ENCODE measurements around the gene MAB21L1.

MAB21L1 gene

GRCh38 chr13:35479038-35479492 lies 2.6 kb upstream of the MAB21L1 start:
- no peak for DNase-seq

GRCh38 chr13:35478271-35479037 lies 2.0 kb upstream of the MAB21L1 start:
- DNase-seq, result no peak

- no peak for DNase-seq
Observed at GRCh38 chr13:35477386-35477946, 977 bp upstream of the MAB21L1 start.

DNA sequence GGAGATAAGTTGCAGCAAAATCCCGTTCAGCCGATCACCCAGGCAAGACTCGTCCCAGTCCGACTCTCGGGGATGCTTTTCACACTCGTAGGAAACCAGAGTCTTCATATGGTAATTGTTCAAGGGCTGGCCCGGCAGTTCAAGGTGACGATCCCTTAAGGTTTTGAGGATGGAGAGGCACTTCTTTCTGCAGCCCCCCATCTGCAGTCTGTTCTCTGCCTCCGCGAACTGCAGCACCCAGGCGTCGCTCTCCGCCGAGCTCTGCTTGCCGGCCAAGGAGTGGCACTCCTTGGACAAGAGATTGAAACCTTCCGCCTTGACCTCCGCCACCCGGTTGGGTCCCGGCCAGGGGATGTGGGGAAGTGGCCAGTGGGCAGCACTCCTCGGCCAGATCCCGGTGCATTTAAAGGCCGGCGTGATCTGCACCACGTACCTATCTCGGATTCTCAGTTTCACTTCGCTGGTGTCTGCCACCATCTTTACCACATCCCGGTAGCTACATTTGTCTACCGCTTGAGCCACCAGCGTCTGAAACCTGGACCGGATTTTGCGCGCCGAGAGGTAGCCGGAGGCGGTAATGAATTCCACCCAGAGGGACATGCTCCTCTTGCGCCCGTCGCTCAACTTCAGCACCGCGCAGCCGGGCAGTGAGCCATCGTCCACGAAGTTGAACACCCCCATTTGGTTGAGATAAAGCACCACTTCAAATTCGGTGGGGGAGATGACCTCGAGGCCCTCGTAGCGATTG lies 1.1 kb downstream of the MAB21L1 start:
- no peak for DNase-seq

DNA sequence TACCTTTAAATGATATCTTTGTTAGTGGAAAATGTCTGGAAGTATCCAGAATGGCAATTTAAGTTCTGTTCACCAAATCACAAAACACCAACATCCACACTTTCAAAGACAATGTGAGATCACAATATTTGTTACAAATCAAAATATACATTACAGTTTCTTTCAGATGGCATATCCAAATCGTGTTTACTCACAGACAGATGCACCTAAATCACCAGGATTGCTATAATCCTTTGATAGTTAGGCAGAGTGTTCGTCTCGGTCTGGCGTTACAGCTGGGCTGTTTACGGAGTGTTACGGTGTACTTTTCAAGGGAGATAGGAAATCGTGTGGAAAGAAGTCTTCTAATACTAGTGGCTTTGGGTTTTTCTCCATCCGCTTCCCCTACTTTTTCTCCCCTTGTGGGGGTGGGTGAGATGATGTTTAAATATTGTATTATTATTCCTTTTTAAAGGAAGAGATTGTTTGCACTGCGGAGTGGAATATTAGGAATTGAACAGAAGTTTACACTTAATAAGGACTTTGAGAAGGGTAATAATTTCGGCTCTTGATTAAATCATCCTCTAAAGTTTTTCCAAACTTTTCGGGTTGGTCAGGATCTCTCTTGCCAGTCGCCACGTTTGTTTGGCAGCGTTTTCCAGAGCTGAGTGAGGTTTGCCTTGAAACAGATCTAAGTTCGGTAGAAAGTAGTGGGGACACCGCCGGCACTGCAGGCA lies 1.8 kb downstream of the MAB21L1 start:
- DNase-seq, result no peak

GRCh38 chr13:35473802-35474201 lies 2.7 kb downstream of the MAB21L1 start:
- DNase-seq, result no peak

DNA sequence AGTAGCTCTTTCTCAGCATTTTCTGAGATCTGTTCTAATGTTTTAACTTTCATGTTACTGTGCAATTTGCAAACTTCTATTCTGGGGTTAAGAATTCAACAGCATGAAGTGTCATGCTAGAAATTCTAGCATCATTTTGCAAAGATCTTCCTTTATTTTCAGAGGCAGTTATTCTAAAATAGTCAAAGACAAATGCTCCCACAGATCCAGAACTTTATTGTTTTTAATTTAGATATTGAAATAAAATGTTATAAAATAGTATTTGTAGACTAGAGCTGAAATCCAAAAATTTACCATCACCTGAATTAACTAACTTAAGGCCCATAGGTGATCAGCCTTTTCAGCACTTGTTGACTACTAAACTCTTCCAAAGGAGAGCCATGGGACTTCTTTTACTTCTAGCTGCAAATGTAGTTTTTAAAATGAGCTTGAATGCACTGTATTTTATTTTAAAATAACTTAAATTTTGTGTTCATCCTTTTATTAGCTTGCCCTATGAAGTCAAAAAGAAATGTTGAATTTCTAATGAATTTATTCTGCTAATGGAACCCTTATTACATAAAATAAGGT lies 3.2 kb downstream of the MAB21L1 start:
- DNase-seq, result no peak

GRCh38 chr13:35472323-35472881 lies 4.1 kb downstream of the MAB21L1 start:
- no peak for DNase-seq

DNA sequence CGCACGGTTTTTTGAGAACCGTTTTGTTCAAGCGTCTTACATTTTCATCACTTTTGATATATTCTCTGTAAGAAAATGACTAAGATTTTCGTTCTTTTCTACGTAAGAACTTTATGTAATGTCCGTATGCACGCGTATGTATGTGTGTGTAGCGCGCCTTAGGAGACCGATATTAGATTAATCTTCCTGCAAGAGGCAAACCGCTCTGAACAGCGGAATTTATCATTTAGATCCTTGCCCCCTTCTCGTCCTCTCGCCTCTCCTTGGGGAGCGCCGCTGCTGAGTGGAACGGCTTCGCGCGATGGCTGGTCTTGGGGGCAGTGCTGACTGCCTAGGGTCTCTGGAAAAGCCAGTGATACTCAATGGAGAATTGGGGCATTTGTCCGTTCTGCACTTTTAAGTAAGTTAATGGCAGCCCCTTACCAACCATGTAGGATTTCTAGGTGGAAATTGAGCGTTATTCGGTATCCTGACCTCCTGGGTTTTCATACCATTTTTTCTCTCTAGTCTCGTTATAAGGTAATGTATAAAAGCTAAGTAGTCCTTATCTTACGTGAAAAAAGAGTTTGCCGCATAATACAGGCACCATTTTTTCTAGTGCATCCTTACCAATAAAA lies 4.7 kb downstream of the MAB21L1 start:
- DNase-seq, result no peak

- DNase-seq, result no peak
Observed at GRCh38 chr13:35470671-35471661, 5.5 kb downstream of the MAB21L1 start.

DNA sequence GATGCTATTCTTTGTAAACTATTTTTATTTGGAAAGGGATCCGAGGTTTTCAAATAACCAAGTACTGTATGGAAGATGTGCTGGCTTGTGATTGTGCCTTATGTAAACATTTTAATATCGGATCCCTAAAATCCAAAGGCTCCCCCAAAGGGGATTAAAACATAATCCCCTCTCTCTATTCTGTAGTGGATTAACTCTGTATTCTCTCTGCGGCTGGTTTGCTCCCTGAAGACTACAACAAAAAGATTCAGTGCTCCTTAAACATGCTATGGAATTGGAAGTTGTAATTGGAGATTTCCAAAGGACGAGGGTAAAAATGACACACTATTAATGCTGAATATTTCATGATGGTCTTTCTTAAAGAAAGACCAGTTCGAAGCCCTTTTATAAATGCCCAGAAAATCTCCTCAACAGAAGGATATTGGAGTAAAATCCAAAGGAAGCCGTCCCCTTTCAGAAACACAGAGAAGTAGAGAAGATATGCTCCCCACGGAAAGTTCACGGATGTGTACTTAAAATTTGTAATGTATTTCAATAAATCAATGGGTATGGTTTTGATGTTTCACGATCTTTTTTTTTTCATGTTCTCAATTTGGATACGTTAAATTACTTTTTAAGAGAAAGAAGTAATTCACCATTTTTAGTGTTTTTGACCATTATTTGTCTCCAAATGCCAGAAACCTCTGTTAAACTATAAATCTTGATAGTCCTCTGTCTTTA lies 6.5 kb downstream of the MAB21L1 start:
- no peak for DNase-seq

GRCh38 chr13:35468195-35468594 lies 8.3 kb downstream of the MAB21L1 start:
- no peak for DNase-seq

DNA sequence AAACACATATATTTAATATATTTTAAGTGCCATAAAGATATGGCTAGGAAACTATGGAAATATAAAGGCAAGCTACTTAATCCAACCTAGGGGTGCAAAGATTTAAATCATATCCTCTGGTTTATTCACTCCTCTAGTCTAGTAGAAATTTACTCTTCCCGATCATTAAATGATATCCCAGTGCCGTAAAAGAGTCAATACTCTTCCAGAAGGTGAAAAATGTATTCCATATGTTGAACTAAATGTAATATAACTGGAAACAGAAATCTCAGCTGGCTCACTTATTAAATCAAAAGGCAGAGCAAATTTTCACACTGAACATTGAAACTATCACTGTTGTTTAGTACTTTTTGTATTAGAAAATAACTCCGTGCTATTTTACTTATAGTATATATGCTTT lies 11.1 kb downstream of the MAB21L1 start:
- DNase-seq, result no peak

DNA sequence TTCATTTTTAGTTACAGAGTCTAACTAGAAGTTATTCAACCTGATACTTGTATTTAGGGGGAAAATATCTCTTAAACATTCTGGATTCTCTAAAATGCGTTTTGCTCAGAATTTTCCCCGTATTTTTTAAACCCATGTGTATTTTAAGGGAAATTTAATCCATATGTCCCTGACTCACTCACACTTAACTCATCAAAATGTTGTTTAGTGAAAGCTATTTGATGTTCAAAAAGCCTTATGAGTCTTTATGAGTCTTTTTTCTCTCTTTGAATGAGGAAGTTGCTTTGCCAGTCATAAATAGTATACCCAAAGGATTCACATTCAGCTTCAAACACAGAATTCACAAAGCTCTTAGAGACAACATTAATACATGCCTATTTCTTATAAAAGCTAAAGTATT lies 16.4 kb downstream of the MAB21L1 start:
- no peak for DNase-seq

- no peak for DNase-seq
Observed at GRCh38 chr13:35457258-35457657, 19.2 kb downstream of the MAB21L1 start.

GRCh38 chr13:35455022-35455421 lies 21.5 kb downstream of the MAB21L1 start:
- DNase-seq, result no peak

DNA sequence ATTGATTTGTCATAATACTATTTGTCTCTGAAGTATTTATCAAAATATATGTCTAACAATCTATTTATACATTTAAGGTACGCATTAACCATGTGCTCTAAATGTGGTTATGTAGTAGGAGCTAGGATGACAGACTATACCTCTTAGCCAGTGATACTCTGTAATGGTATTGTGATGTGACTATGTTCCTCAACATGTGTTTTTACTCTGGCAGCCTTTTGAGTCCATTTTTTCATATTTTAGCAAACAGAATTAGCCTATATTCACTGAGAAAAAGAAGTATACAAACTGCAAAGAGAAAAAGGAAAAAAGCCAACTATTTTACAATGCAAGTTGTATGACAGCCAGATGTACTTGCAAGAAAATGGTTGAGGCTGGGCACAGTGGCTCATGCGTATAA lies 26.7 kb downstream of the MAB21L1 start:
- no peak for DNase-seq

GRCh38 chr13:35448465-35448864 lies 28.0 kb downstream of the MAB21L1 start:
- DNase-seq, result no peak
